NB4 (cell line): ENCODE measurements around the gene IL16.

Experiments
- DNase-seq: peaks from one replicate; pipeline ENCODE4 v3.0.0; 2010; ENCODE audit warnings: low read depth
- H3K4me3 ChIP-seq: one replicate; pipeline ENCODE4 v1.5.1; 2011; ENCODE audit warnings: mild to moderate bottlenecking, low read depth, low read length, moderate library complexity
- CTCF ChIP-seq: IDR thresholded peaks from one replicate; pipeline ENCODE4 v1.5.1; 2012; ENCODE audit warnings: low read depth, low read length
- MAX ChIP-seq: IDR thresholded peaks from 2 replicates; pipeline ENCODE4 v1.6.1; 2011; ENCODE audit warnings: low read depth, low read length
- MYC ChIP-seq: IDR thresholded peaks from 2 replicates; pipeline ENCODE4 v1.6.1; 2011; ENCODE audit warnings: low read depth, low read length
- POLR2A ChIP-seq: IDR thresholded peaks from 2 replicates; pipeline ENCODE4 v1.6.1; 2011; ENCODE audit warnings: mild to moderate bottlenecking; ENCODE audit not compliant: insufficient read length; ENCODE audit errors: extremely low read depth

The IL16 gene

GRCh38 chr15:81185631-81186295 is 10.9 kb upstream of the IL16 start:
- no peak overlapping the region for H3K4me3 ChIP-seq
- no peak for DNase-seq
- no peak for TF ChIP-seq POLR2A
- no peak for TF ChIP-seq MAX
- TF ChIP-seq MYC = no peak
- no peak for TF ChIP-seq CTCF

GRCh38 chr15:81188354-81188753 is 8.3 kb upstream of the IL16 start:
- TF ChIP-seq CTCF (no peak), MAX (no peak), POLR2A (no peak), MYC (no peak)
- DNase-seq = no peak
- H3K4me3 ChIP-seq = no peak overlapping the region

GRCh38 chr15:81189583-81190283 is 6.9 kb upstream of the IL16 start:
- TF ChIP-seq MAX = no peak
- no peak for TF ChIP-seq MYC
- no peak for TF ChIP-seq POLR2A
- no peak for TF ChIP-seq CTCF
- no peak overlapping the region for H3K4me3 ChIP-seq
- DNase-seq = no peak

- TF ChIP-seq CTCF (no peak), POLR2A (no peak), MYC (no peak)
- H3K4me3 ChIP-seq = no peak overlapping the region
- no peak for DNase-seq
These were observed 5.7 kb upstream of the IL16 start for GRCh38 chr15:81190922-81191507.

GRCh38 chr15:81191701-81192100 is 5.0 kb upstream of the IL16 start:
- DNase-seq = no peak
- H3K4me3 ChIP-seq = no peak overlapping the region
- TF ChIP-seq MAX (no peak), POLR2A (no peak)

GRCh38 chr15:81194723-81195122 is 2.0 kb upstream of the IL16 start:
- H3K4me3 ChIP-seq = no peak overlapping the region
- TF ChIP-seq MYC = no peak
- no peak for TF ChIP-seq MAX
- no peak for TF ChIP-seq POLR2A
- TF ChIP-seq CTCF = no peak
- DNase-seq = no peak
